Panc1 (cell line): Measurements from ENCODE around the gene HS3ST5. TPM values are rescaled to one million over a fixed set of nuclear protein-coding genes. Genes with fewer than 3 reads are reported as not detected.

Source experiments
- ATAC-seq: fragments of 200-7000 bp; cut with Tn5 transposase; 2 replicates; pipeline ENCODE4 v1.9.1; 2020; ENCODE audit warnings: mild to moderate bottlenecking, moderate library complexity
- Bru-seq: library from RNA; stranded (reverse); fragments of 400-500 nt; gene quantifications from one replicate; lab custom pipeline; 2021; lab: Mats Ljungman, UMichigan
- BruChase-seq, 2 experiments: library from RNA; stranded (reverse); fragments of 400-500 nt; gene quantifications; one replicate each; lab custom pipeline; 2021; lab: Mats Ljungman, UMichigan
- BruUV-seq: library from RNA; stranded (reverse); fragments of 400-500 nt; replicated peaks from 2 replicates; lab custom pipeline; 2021; lab: Mats Ljungman, UMichigan
- CTCF ChIA-PET: fragments of 300-600 bp; sonication (Branson Sonifier 250); formaldehyde crosslinking; loops from one replicate; lab custom pipeline; 2022; ENCODE audit warnings: antibody characterized with exemption; lab: Charles Lee
- POLR2A ChIA-PET: fragments of 300-600 bp; sonication (Branson Sonifier 250); formaldehyde crosslinking; loops from one replicate; lab custom pipeline; 2022; ENCODE audit warnings: antibody characterized with exemption; lab: Charles Lee
- DNase-seq: peaks from one replicate; pipeline ENCODE4 v3.0.0-alpha.2; 2010; ENCODE audit warnings: low read depth, low spot score
- H3K27ac ChIP-seq: 2 replicates; pipeline ENCODE4 v1.5.1; 2011; ENCODE audit warnings: mild to moderate bottlenecking, low read length, inconsistent platforms
- H3K27me3 ChIP-seq: fragments of 200-500 bp; sonication (Bioruptor generic); 2 replicates; pipeline ENCODE4 v1.6.0; 2014; ENCODE audit warnings: low read length, inconsistent platforms; ENCODE audit not compliant: control insufficient read depth, insufficient read depth
- H3K36me3 ChIP-seq: fragments of 200-500 bp; sonication (Bioruptor generic); 2 replicates; pipeline ENCODE4 v1.5.1; 2014; ENCODE audit warnings: inconsistent platforms, mild to moderate bottlenecking, low read length, moderate library complexity; ENCODE audit not compliant: control insufficient read depth, insufficient read depth
- H3K4me1 ChIP-seq: 2 replicates; pipeline ENCODE4 v1.5.1; 2011; ENCODE audit warnings: inconsistent platforms, mild to moderate bottlenecking, low read length, moderate library complexity; ENCODE audit not compliant: control insufficient read depth, insufficient read depth
- H3K4me3 ChIP-seq, 2 experiments: 2 replicates each; pipeline ENCODE4 v1.5.1; 2011 to 2012; ENCODE audit warnings: low read depth in 2 of 2, low read length in 2 of 2, mild to moderate bottlenecking in 2 of 2, inconsistent platforms in 1 of 2, moderate library complexity in 1 of 2
- H3K9me3 ChIP-seq: fragments of 200-500 bp; sonication (Bioruptor generic); 2 replicates; pipeline ENCODE4 v1.5.1; 2014; ENCODE audit warnings: low read depth, mild to moderate bottlenecking, inconsistent platforms, low read length, moderate library complexity; ENCODE audit not compliant: control insufficient read depth, insufficient read depth
- CTCF ChIP-seq: fragments of 450-650 bp; IDR thresholded peaks from 2 replicates; pipeline ENCODE4 v1.5.1; 2017; ENCODE audit warnings: mild to moderate bottlenecking
- POLR2AphosphoS5 ChIP-seq: IDR thresholded peaks from 2 replicates; pipeline ENCODE4 v1.6.1; 2012; ENCODE audit warnings: mild to moderate bottlenecking, low read depth, low read length, moderate library complexity
- REST ChIP-seq, 2 experiments: IDR thresholded peaks; 2 replicates each; pipeline ENCODE4 v1.6.1; 2011 to 2012; ENCODE audit warnings: low read depth in 2 of 2, control low read depth in 1 of 2, low read length in 1 of 2, mild to moderate bottlenecking in 1 of 2, moderate library complexity in 1 of 2; ENCODE audit not compliant: insufficient read depth in 1 of 2
- SIN3A ChIP-seq: IDR thresholded peaks from 2 replicates; pipeline ENCODE4 v1.6.1; 2012; ENCODE audit warnings: low read depth, mild to moderate bottlenecking, low read length, moderate library complexity, borderline replicate concordance; ENCODE audit not compliant: insufficient read depth
- TCF7L2 ChIP-seq: IDR thresholded peaks from 2 replicates; pipeline ENCODE4 v1.6.1; 2011; ENCODE audit warnings: mild to moderate bottlenecking, low read depth, low read length, inconsistent platforms
- in situ Hi-C: cut with HindIII; loops from 2 replicates; pipeline ENCODE4 v1.10.0; 2016; ENCODE audit warnings: low sequenced_read_pairs, low pct_unique_long_range_greater_than_20kb
- intact Hi-C: fragments of 100-400 bp; cut with micrococcal nuclease; formaldehyde crosslinking; loops from one replicate; pipeline ENCODE4 v1.10.0; 2022; ENCODE audit not compliant: unreplicated experiment
- long read RNA-seq: library from polyadenylated mRNA; unstranded; transcript quantifications from one replicate; pipeline ENCODE4 v2.0.0, GENCODE V29; 2021; ENCODE audit not compliant: unreplicated experiment
- polyA plus RNA-seq: library from polyadenylated mRNA; unstranded; fragments of >200 nt; gene quantifications from one replicate; pipeline ENCODE4 v1.2.1, GENCODE V29; 2012; ENCODE audit warnings: missing spikeins; ENCODE audit not compliant: insufficient read length
- total RNA-seq: library from RNA; stranded (reverse); gene quantifications from one replicate; pipeline ENCODE4 v1.2.1, GENCODE V29; 2021; ENCODE audit not compliant: unreplicated experiment

The HS3ST5 gene, protein sequence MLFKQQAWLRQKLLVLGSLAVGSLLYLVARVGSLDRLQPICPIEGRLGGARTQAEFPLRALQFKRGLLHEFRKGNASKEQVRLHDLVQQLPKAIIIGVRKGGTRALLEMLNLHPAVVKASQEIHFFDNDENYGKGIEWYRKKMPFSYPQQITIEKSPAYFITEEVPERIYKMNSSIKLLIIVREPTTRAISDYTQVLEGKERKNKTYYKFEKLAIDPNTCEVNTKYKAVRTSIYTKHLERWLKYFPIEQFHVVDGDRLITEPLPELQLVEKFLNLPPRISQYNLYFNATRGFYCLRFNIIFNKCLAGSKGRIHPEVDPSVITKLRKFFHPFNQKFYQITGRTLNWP
- total RNA-seq (0.05 TPM), Bru-seq, nascent RNA (percentile 24 among the genes with signal in this experiment), BruChase-seq, experiment 1, labeled RNA remaining after a 2-hour chase (percentile 18 among the genes with signal in this experiment), BruChase-seq, experiment 2, labeled RNA remaining after a 6-hour chase (percentile 13 among the genes with signal in this experiment)
- polyA plus RNA-seq, result 0.07 TPM
- long read RNA-seq, result 0 reads

- no TSS peak for BruUV-seq
- ChIA-PET POLR2A (no interaction called here), CTCF (interaction anchor here (0.6 kb wide), 2 partner anchors 372 to 375 kb away, joined by 3 to 4 read pairs; partner anchors contain the start of gene HDAC2)
Measured at GRCh38 chr6:114342826-114343781, at the start of gene HS3ST5. TSS of gene HS3ST5 (minus strand) at chr6:114343023. CDS start at chr6:114062845, 280,178 bp downstream.

GRCh38 chr6:114390176-114390575 is 47.4 kb upstream of the HS3ST5 start:
- ChIA-PET POLR2A (no interaction called here), CTCF (no interaction called here)
- Histone ChIP-seq H3K36me3 (no peaks in the 10 kb centered on the region), H3K4me3 (no peak overlapping the region), H3K9me3 (no peaks in the 10 kb centered on the region; the same call in 1 of the 2 replicates), H3K27ac (no peak overlapping the region), H3K27me3 (no peaks in the 10 kb centered on the region), H3K4me1 (no peaks in the 10 kb centered on the region)
- in situ Hi-C loops (no loop called here), intact Hi-C loops (no loop called here)
- ATAC-seq (no peak), DNase-seq (no peak)
- TF ChIP-seq POLR2AphosphoS5 (no peak), TCF7L2 (no peak), CTCF (no peak), SIN3A (no peak), REST (IDR thresholded peaks at IDR 0.05; ENCODE audit: insufficient read depth in 1 of 2, low read depth in 2 of 2, low read length in 1 of 2) (no peak)
- BruUV-seq, result no TSS peak

More at GRCh38 chr6:114342826-114343781, at the start of gene HS3ST5:
- TF ChIP-seq SIN3A, result no peak
- no peak for TF ChIP-seq POLR2AphosphoS5
- TF ChIP-seq TCF7L2, result no peak
- TF ChIP-seq CTCF, result peak; percentile 77
- Histone ChIP-seq H3K27me3 (peaks cover 42% of the 10 kb centered on the region), H3K4me3 (peak within 1 kb of the TSS; percentile 40 to 51), H3K9me3 (no peaks in the 10 kb centered on the region), H3K4me1 (peaks cover 5% of the 10 kb centered on the region), H3K36me3 (no peaks in the 10 kb centered on the region), H3K27ac (no peak within 1 kb of the TSS)
- in situ Hi-C loops, result no loop called here
- DNase-seq (no peak), ATAC-seq (peak; percentile 88)
- intact Hi-C loops, result no loop called here
